ENCODE measurements around the gene MACF1. TPM values are rescaled to one million over a fixed set of nuclear protein-coding genes. Genes with fewer than 3 reads are reported as not detected.

Gene MACF1
- total and polyA plus RNA-seq, 4 donors = 69.1 to 966 (median 233) TPM

GRCh38 chr1:39438042-39438441 is 233.5 kb downstream of the MACF1 start:
- H3K4me3 ChIP-seq = no peak overlapping the region
- no peak for TF ChIP-seq CTCF (IDR thresholded peaks at IDR 0.05; ENCODE audit: control extremely low read depth, extremely low read depth)
- no peaks in the 10 kb centered on the region for H3K27me3 ChIP-seq (ENCODE audit: control insufficient read depth in 3 of 3, insufficient read depth in 3 of 3, low read length in 2 of 3)
- DNase-seq = no peak
- no peaks in the 10 kb centered on the region for H3K9me3 ChIP-seq (ENCODE audit: control insufficient read depth in 4 of 4, insufficient read depth in 3 of 4, low read length in 3 of 4)
- no peak overlapping the region for H3K9ac ChIP-seq (ENCODE audit: insufficient read depth in 1 of 2, low read length in 2 of 2)
- no peak for ATAC-seq (ENCODE audit: insufficient read depth, low FRiP score)
- peaks cover 34 to 82% (median 57%) of the 10 kb centered on the region in 4 donors for H3K36me3 ChIP-seq (ENCODE audit: control insufficient read depth in 4 of 4, insufficient read depth in 4 of 4, low read length in 4 of 4)
- H3K27ac ChIP-seq (ENCODE audit: low read depth in 1 of 2, low read length in 1 of 2) = no peak overlapping the region
- peaks cover 0 to 3% (median 0%) of the 10 kb centered on the region in 5 donors for H3K4me1 ChIP-seq (ENCODE audit: control insufficient read depth in 5 of 5, insufficient read depth in 5 of 5, low read length in 5 of 5)
- WGBS, 2 donors = 92 to 93% methylated on average over 2 of the region's 2 CpGs

- no peak for TF ChIP-seq CTCF (IDR thresholded peaks at IDR 0.05; ENCODE audit: control extremely low read depth, extremely low read depth)
- Histone ChIP-seq H3K27ac (ENCODE audit: low read depth in 1 of 2, low read length in 1 of 2) (no peak overlapping the region), H3K36me3 (ENCODE audit: control insufficient read depth in 4 of 4, insufficient read depth in 4 of 4, low read length in 4 of 4) (peaks cover 37 to 85% (median 65%) of the 10 kb centered on the region in 4 donors), H3K9ac (ENCODE audit: insufficient read depth in 1 of 2, low read length in 2 of 2) (no peak overlapping the region), H3K9me3 (ENCODE audit: control insufficient read depth in 4 of 4, insufficient read depth in 3 of 4, low read length in 3 of 4) (no peaks in the 10 kb centered on the region), H3K4me1 (ENCODE audit: control insufficient read depth in 5 of 5, insufficient read depth in 5 of 5, low read length in 5 of 5) (no peaks in the 10 kb centered on the region), H3K4me3 (no peak overlapping the region), H3K27me3 (ENCODE audit: control insufficient read depth in 3 of 3, insufficient read depth in 3 of 3, low read length in 2 of 3) (no peaks in the 10 kb centered on the region)
- no peak for DNase-seq
- 75 to 82% methylated on average over 2 of the region's 2 CpGs for WGBS, 2 donors
- ATAC-seq (ENCODE audit: insufficient read depth, low FRiP score) = no peak
Measured at GRCh38 chr1:39440856-39441255, 236.4 kb downstream of the MACF1 start.

GRCh38 chr1:39441797-39442196 is 237.3 kb downstream of the MACF1 start:
- Histone ChIP-seq H3K9ac (ENCODE audit: insufficient read depth in 1 of 2, low read length in 2 of 2) (no peak overlapping the region), H3K27me3 (ENCODE audit: control insufficient read depth in 3 of 3, insufficient read depth in 3 of 3, low read length in 2 of 3) (no peaks in the 10 kb centered on the region), H3K9me3 (ENCODE audit: control insufficient read depth in 4 of 4, insufficient read depth in 3 of 4, low read length in 3 of 4) (no peaks in the 10 kb centered on the region), H3K36me3 (ENCODE audit: control insufficient read depth in 4 of 4, insufficient read depth in 4 of 4, low read length in 4 of 4) (peaks cover 37 to 81% (median 62%) of the 10 kb centered on the region in 4 donors), H3K4me1 (ENCODE audit: control insufficient read depth in 5 of 5, insufficient read depth in 5 of 5, low read length in 5 of 5) (no peaks in the 10 kb centered on the region), H3K27ac (ENCODE audit: low read depth in 1 of 2, low read length in 1 of 2) (no peak overlapping the region), H3K4me3 (no peak overlapping the region)
- ATAC-seq (ENCODE audit: insufficient read depth, low FRiP score) (no peak), DNase-seq (no peak)
- no peak for TF ChIP-seq CTCF (IDR thresholded peaks at IDR 0.05; ENCODE audit: control extremely low read depth, extremely low read depth)

GRCh38 chr1:39445573-39445972 is 241.1 kb downstream of the MACF1 start:
- Histone ChIP-seq H3K9ac (ENCODE audit: insufficient read depth in 1 of 2, low read length in 2 of 2) (no peak overlapping the region), H3K4me3 (no peak overlapping the region), H3K36me3 (ENCODE audit: control insufficient read depth in 4 of 4, insufficient read depth in 4 of 4, low read length in 4 of 4) (peaks cover 30 to 85% (median 71%) of the 10 kb centered on the region in 4 donors), H3K27me3 (ENCODE audit: control insufficient read depth in 3 of 3, insufficient read depth in 3 of 3, low read length in 2 of 3) (no peaks in the 10 kb centered on the region), H3K4me1 (ENCODE audit: control insufficient read depth in 5 of 5, insufficient read depth in 5 of 5, low read length in 5 of 5) (no peaks in the 10 kb centered on the region), H3K27ac (ENCODE audit: low read depth in 1 of 2, low read length in 1 of 2) (no peak overlapping the region), H3K9me3 (ENCODE audit: control insufficient read depth in 4 of 4, insufficient read depth in 3 of 4, low read length in 3 of 4) (no peaks in the 10 kb centered on the region)
- TF ChIP-seq CTCF (IDR thresholded peaks at IDR 0.05; ENCODE audit: control extremely low read depth, extremely low read depth) = no peak
- no peak for DNase-seq
- 93 to 100% methylated on average over 2 of the region's 2 CpGs for WGBS, 2 donors
- ATAC-seq (ENCODE audit: insufficient read depth, low FRiP score) = no peak
